WTC11 (cell line): Measurements from ENCODE around the gene NSMF. TPM values are rescaled to one million over a fixed set of nuclear protein-coding genes. Genes with fewer than 3 reads are reported as not detected.

Experiments used
- ATAC-seq: fragments of 200-7000 bp; cut with Tn5 transposase; 2 replicates; pipeline ENCODE4 v1.10.0; 2021; ENCODE audit warnings: mild to moderate bottlenecking, moderate library complexity
- CTCF ChIA-PET: fragments of 300-600 bp; sonication (Branson Sonifier 250); formaldehyde crosslinking; loops from one replicate; lab custom pipeline; 2021; ENCODE audit warnings: antibody characterized with exemption; lab: Charles Lee
- POLR2A ChIA-PET: fragments of 350-600 bp; sonication (Branson Sonifier 250); formaldehyde crosslinking; loops from one replicate; lab custom pipeline; 2021; ENCODE audit warnings: antibody characterized with exemption; lab: Charles Lee
- DNase-seq: peaks from one replicate; pipeline ENCODE4 v3.0.0; 2021; ENCODE audit warnings: low spot score
- H3K27ac Mint-ChIP-seq: 2 replicates; pipeline ENCODE4 v1.8.0; 2021; ENCODE audit warnings: mixed read lengths
- H3K27me3 Mint-ChIP-seq: 2 replicates; pipeline ENCODE4 v1.8.0; 2021; ENCODE audit warnings: low read depth, mild to moderate bottlenecking, moderate library complexity, mixed read lengths
- H3K36me3 Mint-ChIP-seq: 2 replicates; pipeline ENCODE4 v1.8.0; 2021; ENCODE audit warnings: mixed read lengths
- H3K4me1 Mint-ChIP-seq: 2 replicates; pipeline ENCODE4 v1.8.0; 2022; ENCODE audit warnings: mixed read lengths
- H3K4me3 Mint-ChIP-seq: 2 replicates; pipeline ENCODE4 v1.8.0; 2021; ENCODE audit warnings: mild to moderate bottlenecking, moderate library complexity, mixed read lengths
- H3K9me3 Mint-ChIP-seq: 2 replicates; pipeline ENCODE4 v1.8.0; 2021; ENCODE audit warnings: mixed read lengths
- CREM ChIP-seq: sonication (generic); formaldehyde crosslinking; IDR thresholded peaks from 2 replicates; pipeline ENCODE4 v1.8.1; 2022; ENCODE audit warnings: mild to moderate bottlenecking, missing genetic modification reagents, moderate library complexity
- EMX1 ChIP-seq: fragments of 250-450 bp; sonication (Bioruptor Pico); IDR thresholded peaks from 2 replicates; pipeline ENCODE4 v1.8.0; 2021; ENCODE audit warnings: mild to moderate bottlenecking
- FOXP1 ChIP-seq: sonication (generic); formaldehyde crosslinking; IDR thresholded peaks from 2 replicates; pipeline ENCODE4 v1.8.0; 2022; ENCODE audit warnings: missing genetic modification reagents, mild to moderate bottlenecking, moderate library complexity, borderline replicate concordance
- GRHL2 ChIP-seq: fragments of 250-450 bp; sonication (Bioruptor Pico); IDR thresholded peaks from 2 replicates; pipeline ENCODE4 v1.8.0; 2022; ENCODE audit warnings: mild to moderate bottlenecking, moderate library complexity; ENCODE audit not compliant: insufficient replicate concordance, severe bottlenecking
- IRF1 ChIP-seq: sonication (generic); formaldehyde crosslinking; IDR thresholded peaks from 2 replicates; pipeline ENCODE4 v1.8.0; 2023; ENCODE audit warnings: missing genetic modification reagents
- NFE2L1 ChIP-seq: sonication (generic); formaldehyde crosslinking; IDR thresholded peaks from 2 replicates; pipeline ENCODE4 v1.8.1; 2023; ENCODE audit warnings: missing genetic modification reagents
- SMAD3 ChIP-seq: sonication (generic); formaldehyde crosslinking; IDR thresholded peaks from 2 replicates; pipeline ENCODE4 v1.8.0; 2022; ENCODE audit warnings: missing genetic modification reagents, mild to moderate bottlenecking, borderline replicate concordance
- ZNF425 ChIP-seq: fragments of 250-450 bp; sonication (Bioruptor Pico); conservative IDR thresholded peaks from 2 replicates; pipeline ENCODE4 v1.9.0; 2021; ENCODE audit warnings: mild to moderate bottlenecking
- total RNA-seq: library from RNA; stranded (reverse); gene quantifications from 3 replicates; pipeline ENCODE4 v1.2.3, GENCODE V29; 2021
- TF ChIP-seq, protein P1 (sequence below): fragments of 250-450 bp; sonication (Bioruptor Pico); IDR thresholded peaks from 2 replicates; pipeline ENCODE4 v1.9.0; 2021; ENCODE audit warnings: mild to moderate bottlenecking, borderline replicate concordance
- TF ChIP-seq, protein P2 (sequence below): sonication (generic); formaldehyde crosslinking; IDR thresholded peaks from 2 replicates; pipeline ENCODE4 v1.8.1; 2022; ENCODE audit warnings: low read depth, mild to moderate bottlenecking, moderate library complexity, missing genetic modification reagents, borderline replicate concordance
- TF ChIP-seq, protein P3 (sequence below): sonication (generic); formaldehyde crosslinking; IDR thresholded peaks from 2 replicates; pipeline ENCODE4 v1.8.0; 2023; ENCODE audit warnings: missing genetic modification reagents, mild to moderate bottlenecking, borderline replicate concordance

NSMF gene
- total RNA-seq, 1 experiment from 2014 or later, result 61.9 TPM

GRCh38 chr9:137477778-137478612, 18.9 kb upstream of the NSMF start (continued):
- TF ChIP-seq, protein P1, sequence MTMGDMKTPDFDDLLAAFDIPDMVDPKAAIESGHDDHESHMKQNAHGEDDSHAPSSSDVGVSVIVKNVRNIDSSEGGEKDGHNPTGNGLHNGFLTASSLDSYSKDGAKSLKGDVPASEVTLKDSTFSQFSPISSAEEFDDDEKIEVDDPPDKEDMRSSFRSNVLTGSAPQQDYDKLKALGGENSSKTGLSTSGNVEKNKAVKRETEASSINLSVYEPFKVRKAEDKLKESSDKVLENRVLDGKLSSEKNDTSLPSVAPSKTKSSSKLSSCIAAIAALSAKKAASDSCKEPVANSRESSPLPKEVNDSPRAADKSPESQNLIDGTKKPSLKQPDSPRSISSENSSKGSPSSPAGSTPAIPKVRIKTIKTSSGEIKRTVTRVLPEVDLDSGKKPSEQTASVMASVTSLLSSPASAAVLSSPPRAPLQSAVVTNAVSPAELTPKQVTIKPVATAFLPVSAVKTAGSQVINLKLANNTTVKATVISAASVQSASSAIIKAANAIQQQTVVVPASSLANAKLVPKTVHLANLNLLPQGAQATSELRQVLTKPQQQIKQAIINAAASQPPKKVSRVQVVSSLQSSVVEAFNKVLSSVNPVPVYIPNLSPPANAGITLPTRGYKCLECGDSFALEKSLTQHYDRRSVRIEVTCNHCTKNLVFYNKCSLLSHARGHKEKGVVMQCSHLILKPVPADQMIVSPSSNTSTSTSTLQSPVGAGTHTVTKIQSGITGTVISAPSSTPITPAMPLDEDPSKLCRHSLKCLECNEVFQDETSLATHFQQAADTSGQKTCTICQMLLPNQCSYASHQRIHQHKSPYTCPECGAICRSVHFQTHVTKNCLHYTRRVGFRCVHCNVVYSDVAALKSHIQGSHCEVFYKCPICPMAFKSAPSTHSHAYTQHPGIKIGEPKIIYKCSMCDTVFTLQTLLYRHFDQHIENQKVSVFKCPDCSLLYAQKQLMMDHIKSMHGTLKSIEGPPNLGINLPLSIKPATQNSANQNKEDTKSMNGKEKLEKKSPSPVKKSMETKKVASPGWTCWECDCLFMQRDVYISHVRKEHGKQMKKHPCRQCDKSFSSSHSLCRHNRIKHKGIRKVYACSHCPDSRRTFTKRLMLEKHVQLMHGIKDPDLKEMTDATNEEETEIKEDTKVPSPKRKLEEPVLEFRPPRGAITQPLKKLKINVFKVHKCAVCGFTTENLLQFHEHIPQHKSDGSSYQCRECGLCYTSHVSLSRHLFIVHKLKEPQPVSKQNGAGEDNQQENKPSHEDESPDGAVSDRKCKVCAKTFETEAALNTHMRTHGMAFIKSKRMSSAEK (CRISPR knock-in tag), result no peak
- TF ChIP-seq SMAD3 (CRISPR knock-in tag) (no peak), NFE2L1 (CRISPR knock-in tag) (no peak)

DNA sequence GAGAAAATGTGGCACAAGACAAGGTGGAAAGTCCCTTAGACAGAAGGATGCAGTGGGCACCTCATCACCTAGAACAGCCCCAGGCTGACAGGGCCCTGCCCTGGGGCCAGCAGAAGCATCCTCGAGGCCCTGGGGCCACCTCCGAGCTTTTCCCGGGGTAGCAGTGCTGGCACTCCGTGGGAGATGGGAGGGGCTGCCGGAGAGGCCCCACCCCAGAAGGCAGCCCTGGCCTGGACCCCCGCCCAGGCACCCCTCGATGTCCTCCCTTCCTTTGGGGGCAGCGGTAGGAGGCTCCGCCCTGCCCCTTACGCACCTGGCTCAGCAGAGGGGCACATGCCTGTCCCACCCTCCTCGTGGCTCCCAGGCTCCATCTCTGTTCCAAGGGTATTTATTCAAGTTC, 17.7 kb upstream of the NSMF start:
- DNase-seq, result no peak
- ChIA-PET CTCF (interaction anchor here (0.6 kb wide), 1 partner anchor 624 kb away, joined by 3 read pairs; no protein-coding TSS in a partner anchor), POLR2A (no interaction called here)
- peaks cover 10% of the 10 kb centered on the region; the same call in 1 of the 2 replicates for H3K27me3 Mint-ChIP-seq
- H3K9me3 Mint-ChIP-seq, result peaks cover 28% of the 10 kb centered on the region
- ATAC-seq, result no peak
- 0 out of 2 replicates have a peak, but pooled peaks cover 4% of the 10 kb centered on the region for H3K4me1 Mint-ChIP-seq
- H3K4me3 Mint-ChIP-seq, result no peak overlapping the region
- peak overlapping the region; percentile 49; the same call in 1 of the 2 replicates for H3K27ac Mint-ChIP-seq
- TF ChIP-seq, protein P2, sequence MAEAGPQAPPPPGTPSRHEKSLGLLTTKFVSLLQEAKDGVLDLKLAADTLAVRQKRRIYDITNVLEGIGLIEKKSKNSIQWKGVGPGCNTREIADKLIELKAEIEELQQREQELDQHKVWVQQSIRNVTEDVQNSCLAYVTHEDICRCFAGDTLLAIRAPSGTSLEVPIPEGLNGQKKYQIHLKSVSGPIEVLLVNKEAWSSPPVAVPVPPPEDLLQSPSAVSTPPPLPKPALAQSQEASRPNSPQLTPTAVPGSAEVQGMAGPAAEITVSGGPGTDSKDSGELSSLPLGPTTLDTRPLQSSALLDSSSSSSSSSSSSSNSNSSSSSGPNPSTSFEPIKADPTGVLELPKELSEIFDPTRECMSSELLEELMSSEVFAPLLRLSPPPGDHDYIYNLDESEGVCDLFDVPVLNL (CRISPR knock-in tag), result no peak
- TF ChIP-seq ZNF425 (CRISPR knock-in tag), result no peak
- TF ChIP-seq FOXP1 (CRISPR knock-in tag), result no peak
- TF ChIP-seq IRF1 (CRISPR knock-in tag), result no peak
- no peak for TF ChIP-seq GRHL2 (CRISPR knock-in tag)
- no peak for TF ChIP-seq CREM (CRISPR knock-in tag)
- no peak for TF ChIP-seq EMX1 (CRISPR knock-in tag)
- TF ChIP-seq, protein P3, sequence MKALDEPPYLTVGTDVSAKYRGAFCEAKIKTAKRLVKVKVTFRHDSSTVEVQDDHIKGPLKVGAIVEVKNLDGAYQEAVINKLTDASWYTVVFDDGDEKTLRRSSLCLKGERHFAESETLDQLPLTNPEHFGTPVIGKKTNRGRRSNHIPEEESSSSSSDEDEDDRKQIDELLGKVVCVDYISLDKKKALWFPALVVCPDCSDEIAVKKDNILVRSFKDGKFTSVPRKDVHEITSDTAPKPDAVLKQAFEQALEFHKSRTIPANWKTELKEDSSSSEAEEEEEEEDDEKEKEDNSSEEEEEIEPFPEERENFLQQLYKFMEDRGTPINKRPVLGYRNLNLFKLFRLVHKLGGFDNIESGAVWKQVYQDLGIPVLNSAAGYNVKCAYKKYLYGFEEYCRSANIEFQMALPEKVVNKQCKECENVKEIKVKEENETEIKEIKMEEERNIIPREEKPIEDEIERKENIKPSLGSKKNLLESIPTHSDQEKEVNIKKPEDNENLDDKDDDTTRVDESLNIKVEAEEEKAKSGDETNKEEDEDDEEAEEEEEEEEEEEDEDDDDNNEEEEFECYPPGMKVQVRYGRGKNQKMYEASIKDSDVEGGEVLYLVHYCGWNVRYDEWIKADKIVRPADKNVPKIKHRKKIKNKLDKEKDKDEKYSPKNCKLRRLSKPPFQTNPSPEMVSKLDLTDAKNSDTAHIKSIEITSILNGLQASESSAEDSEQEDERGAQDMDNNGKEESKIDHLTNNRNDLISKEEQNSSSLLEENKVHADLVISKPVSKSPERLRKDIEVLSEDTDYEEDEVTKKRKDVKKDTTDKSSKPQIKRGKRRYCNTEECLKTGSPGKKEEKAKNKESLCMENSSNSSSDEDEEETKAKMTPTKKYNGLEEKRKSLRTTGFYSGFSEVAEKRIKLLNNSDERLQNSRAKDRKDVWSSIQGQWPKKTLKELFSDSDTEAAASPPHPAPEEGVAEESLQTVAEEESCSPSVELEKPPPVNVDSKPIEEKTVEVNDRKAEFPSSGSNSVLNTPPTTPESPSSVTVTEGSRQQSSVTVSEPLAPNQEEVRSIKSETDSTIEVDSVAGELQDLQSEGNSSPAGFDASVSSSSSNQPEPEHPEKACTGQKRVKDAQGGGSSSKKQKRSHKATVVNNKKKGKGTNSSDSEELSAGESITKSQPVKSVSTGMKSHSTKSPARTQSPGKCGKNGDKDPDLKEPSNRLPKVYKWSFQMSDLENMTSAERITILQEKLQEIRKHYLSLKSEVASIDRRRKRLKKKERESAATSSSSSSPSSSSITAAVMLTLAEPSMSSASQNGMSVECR (CRISPR knock-in tag), result no peak
- peaks cover 21% of the 10 kb centered on the region for H3K36me3 Mint-ChIP-seq
